Stimulated activated CD4-positive, alpha-beta T cell treated with anti-CD3 and anti-CD28 coated beads, Interleukin-2, amount 100 ng/mL, for 48 hours (primary cell): ENCODE data around the gene ZCCHC17.

Experiments
- DNase-seq, 2 donors: peaks; one replicate each; pipeline ENCODE4 v3.0.0-alpha.2; 2020

Gene ZCCHC17

DNA sequence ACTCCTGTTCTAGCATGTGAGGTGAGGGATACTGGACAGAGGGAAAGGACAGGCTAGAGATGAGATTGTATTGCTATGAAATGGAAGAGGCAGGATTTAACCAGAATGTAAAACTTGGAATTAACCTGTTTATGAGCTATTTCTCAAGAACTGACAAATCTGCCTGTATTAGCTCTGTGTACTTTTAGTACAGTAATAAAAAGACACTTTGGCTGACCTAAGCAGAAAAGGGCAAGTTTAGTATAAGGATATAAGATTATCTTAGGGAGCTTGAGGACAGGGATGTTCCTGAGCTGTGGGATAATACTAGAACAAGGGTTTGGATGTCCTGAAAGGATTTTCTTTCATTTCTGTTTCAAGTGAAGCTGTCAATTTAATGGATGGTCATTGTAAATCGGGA lies 11.2 kb downstream of the ZCCHC17 start:
- DNase-seq, result no peak

DNA sequence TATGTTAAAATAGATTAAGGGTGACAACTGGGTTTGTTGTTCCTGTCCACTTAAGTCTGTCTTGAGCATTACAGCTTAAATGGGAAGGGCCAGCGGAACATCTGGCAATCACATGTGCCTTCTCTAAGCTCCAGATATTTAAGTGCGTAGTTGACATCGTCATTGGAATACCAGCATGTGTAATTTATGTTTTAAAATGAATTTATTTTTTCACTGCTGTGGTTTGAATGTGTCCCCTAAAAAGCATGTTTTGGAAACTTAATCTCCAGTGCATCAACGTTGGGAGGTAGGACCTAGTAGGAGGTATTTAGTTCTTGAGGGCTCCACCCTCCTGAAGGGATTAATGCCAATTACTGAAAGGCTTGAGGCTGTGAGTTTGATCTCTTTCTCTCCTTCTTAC lies 13.4 kb downstream of the ZCCHC17 start:
- no peak for DNase-seq

DNA sequence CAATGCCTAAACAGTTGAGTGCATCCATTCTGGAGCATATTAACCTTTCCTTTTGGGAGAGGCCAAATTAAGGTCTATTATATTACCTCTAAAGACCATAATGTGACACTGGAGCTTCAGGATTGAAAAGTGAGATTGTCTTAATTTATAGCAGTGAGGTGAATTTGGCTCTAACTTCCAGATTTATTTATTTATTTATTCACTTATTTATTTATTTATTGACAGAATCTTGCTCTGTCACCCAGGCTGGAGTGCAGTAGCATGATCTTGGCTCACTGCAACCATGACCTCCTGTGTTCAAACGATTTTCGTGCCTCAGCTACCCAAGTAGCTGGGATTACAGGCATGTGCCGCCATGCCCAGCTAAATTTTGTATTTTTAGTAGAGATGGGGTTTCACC lies 19.1 kb downstream of the ZCCHC17 start:
- no peak for DNase-seq

DNA sequence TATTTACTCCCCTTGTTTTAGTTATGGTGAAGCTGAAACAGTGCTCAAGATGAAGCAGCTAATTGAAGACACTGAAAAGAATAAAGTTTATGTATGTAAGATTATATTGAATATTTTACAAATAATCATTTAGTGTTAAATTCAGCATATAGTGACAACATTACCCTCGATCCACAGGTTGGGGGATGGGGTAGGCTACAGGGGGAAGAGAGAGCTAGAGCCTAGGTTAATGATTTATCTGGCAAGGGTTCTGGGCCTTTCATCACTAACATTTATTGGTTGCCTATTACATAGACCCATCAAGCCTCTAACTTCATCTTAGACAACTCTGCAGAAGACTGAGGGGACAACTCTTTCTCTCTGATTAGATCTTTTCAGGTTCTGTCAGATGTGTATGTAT lies 21.3 kb downstream of the ZCCHC17 start:
- no peak for DNase-seq

- DNase-seq, result no peak
Observed at GRCh38 chr1:31324093-31324492, 27.3 kb downstream of the ZCCHC17 start.

DNA sequence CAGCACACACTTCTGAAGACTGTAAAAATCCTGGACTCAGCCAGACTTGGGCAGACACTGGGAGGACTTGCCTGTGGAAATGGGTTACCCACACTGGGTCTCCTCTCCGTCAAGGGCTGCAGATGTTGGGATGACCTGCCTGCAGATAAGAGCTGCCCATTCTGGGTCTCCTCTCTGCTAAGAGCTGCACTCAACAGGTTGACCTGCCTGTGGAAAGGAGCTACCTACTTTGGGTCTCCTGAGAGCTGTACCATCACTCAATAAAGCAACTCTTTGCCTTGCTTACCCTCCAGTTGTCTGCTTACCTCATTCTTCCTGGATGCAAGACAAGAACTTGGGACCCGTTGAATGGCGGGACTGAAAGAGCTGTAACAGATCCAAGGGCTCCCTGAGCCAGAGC lies 28.2 kb downstream of the ZCCHC17 start:
- no peak for DNase-seq

DNA sequence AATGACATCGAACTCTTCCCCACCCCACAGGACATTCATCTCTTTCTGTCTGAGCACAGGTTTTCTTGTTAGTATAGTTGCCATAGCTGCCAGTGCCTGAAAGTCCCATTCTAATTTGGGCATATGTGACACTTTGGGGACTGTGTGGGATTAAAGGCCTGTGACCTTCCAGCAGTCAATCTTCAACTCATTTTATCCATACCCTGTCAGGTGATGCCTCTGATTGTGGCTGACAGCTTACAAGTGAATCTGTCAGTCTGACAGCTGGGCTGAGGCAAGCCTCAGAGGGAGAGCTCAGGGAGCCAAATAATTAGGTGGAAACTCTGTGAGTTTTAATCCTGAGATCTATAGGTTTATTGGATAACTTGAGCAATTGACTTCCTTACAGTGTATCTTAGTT lies 29.6 kb downstream of the ZCCHC17 start:
- no peak for DNase-seq

DNA sequence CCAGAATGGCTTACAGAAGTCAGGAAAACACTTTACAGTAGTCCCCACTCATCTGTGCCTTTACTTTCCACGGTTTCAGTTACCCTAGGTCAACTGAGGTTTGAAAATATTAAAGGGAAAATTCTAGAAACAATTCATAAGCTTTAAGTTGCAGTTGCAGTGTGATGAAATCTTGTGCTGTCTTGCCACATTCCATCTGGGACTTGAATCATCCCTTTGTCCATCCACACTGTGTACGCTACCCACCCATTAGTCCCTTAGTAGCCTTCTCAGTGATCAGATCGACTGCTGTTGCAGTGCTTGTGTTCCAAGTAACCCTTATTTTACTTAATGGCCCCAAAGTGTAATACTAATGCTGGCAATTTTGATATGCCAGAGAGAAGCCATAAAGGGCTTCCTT lies 30.5 kb downstream of the ZCCHC17 start:
- DNase-seq, result no peak

GRCh38 chr1:31335007-31335406 lies 38.2 kb downstream of the ZCCHC17 start:
- no peak for DNase-seq

DNA sequence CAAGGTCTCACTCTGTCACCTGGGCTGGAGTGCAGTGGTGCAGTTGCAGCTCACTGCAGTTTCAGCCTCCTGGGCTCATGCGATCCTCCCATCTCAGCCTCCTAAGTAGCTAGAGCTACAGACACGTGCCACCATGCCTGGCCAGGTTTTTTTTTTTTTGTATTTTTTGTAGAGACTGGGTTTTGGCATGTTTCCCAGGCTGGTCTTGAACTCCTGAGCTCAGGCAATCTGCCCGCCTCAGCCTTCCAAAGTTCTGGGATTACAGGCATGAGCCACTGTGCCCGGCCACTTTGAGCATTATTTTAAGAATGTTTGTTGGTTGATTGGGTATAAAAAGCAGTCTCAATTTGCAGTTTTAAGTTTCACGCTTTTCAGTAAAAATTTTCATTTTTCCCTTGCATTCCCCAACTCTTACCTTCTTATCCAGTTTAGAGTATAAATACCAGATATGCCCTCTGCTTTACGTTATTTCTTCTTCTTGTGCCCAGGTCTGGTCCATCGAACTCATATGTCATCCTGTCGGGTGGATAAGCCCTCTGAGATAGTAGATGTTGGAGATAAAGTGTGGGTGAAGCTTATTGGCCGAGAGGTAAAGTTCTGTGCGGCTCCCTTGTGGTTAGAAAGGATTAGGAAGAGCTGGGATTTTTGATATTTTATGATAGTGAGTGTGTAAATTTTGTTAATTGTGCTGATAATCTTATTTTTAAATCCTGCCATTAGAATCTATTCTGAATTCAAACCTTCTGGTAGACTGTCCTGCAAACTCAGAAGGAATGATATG lies 40.0 kb downstream of the ZCCHC17 start:
- DNase-seq, result no peak

- no peak for DNase-seq
Observed at GRCh38 chr1:31344503-31344902, 47.7 kb downstream of the ZCCHC17 start.

DNA sequence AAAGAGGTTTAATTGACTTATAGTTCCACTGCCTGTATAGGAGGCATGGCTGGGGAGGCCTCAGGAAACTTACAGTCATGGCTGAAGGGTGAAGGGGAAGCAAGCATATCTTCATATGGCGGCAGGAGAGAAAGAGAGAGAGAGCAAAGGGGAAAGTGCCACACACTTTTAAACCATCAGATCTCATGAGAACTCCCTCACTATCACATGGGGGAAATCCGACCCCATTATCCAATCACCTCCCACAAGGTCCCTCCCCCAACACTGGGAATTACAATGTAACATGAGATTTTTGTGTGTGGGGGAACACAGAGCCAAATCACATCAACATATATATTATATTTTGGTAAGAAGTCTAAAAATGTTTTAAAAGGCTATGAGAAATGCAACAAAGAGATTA lies 48.8 kb downstream of the ZCCHC17 start:
- DNase-seq, result no peak

- no peak for DNase-seq
Observed at GRCh38 chr1:31346785-31347184, 50.0 kb downstream of the ZCCHC17 start.

GRCh38 chr1:31348449-31348848 lies 51.6 kb downstream of the ZCCHC17 start:
- DNase-seq, result no peak

DNA sequence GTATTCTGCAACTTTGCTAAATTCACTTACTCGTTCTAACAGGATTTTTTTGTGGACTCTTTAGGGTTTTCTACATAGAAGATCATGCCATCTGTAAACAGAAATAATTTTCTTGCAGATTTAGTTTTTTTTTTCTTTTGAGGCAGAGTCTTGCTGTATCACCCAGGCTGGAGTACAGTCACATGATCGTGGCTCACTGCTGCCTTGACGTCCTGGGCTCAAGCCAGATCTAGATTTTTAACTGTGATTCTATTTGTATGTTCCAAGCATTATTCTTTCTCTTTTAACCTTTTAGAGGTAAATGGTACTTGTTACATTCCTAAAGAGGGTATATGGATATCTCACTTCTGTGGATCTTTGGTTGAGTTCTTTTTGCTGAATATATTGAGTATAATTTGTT lies 57.5 kb downstream of the ZCCHC17 start:
- no peak for DNase-seq

- no peak for DNase-seq
Observed at GRCh38 chr1:31356427-31356826, 59.6 kb downstream of the ZCCHC17 start.

DNA sequence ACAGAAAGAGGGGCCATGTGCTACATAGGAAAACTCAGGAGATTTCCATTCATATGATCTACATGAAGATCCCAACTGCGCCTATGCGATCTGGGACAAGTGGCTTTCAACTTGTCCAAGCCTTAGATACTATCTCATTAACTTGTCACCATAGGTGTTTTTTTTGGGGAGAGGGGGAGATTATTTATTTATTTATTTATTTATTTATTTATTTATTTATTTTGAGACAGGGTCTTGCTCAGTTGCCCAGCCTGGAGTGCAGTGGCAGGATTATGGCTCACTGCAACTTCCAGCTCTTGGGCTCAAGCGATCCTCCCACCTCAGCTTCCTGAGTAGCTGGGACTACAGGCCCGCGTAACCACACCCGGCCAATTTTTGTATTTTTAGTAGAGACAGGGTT lies 64.8 kb downstream of the ZCCHC17 start:
- DNase-seq, result no peak

- DNase-seq, result no peak
Observed at GRCh38 chr1:31362032-31362431, 65.2 kb downstream of the ZCCHC17 start.

GRCh38 chr1:31364561-31365250 lies 67.9 kb downstream of the ZCCHC17 start:
- no peak for DNase-seq

DNA sequence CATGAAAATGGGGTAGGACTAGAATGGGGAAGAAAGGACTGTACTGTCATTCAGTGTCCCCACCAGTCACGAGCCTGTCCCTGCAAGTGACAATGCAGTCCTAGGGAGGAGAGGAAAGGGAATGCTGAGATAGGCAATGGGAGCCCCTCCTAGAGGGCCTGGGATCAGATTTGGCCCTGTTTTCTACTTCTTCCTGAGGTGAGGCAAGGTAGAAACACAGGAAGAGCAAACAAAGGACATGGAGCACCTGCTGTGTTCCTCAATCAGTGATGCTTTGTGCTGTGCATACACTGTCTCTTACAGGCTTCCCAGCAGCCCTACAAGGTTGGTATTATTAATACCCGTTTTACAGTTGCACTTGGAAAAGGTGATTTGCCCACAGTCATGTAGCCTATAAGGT lies 70.0 kb downstream of the ZCCHC17 start:
- DNase-seq, result no peak

DNA sequence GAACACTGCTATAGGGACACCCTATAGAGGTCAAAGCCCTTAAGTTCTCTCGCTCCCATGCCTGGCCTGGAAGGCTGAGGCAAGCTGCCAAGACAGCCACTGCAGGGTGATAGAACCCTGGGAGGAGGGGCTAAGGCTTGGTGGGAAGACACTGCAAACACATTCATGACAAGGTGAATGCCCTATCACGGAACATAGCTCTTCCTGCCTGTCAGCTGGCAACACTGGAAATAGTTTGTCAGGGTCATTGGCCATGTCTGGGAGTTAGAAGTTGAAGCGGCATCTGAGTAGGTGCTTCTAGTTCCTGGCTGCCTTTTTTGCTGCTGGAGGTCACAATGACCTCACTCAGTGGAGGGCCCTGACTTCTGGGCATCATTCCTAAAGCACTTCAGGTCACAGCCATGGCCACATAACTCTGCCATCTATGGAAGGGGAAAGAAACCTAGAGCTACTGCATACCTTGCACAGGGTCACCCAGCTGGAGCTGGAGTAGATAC lies 71.8 kb downstream of the ZCCHC17 start:
- no peak for DNase-seq

DNA sequence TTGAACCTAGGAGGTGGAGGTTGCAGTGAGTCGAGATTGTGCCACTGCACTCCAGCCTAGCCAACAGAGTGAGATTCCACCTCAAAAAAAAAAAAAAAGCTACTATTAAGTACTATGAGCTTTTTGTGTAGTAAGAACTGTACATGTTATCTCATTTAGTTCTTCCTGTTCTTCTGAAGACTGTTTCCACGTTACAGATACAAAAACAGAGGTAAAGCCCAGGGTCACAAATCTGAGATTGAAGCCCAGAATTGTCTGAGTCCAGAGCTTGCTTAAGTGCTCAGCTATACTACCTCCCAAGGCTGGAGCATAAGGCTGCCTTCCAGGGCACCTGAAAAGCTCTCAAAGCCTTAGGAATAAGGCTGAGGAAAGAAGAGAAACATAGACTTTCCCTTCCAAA lies 73.2 kb downstream of the ZCCHC17 start:
- DNase-seq, result no peak

GRCh38 chr1:31370565-31370964 lies 73.7 kb downstream of the ZCCHC17 start:
- DNase-seq, result no peak

GRCh38 chr1:31371121-31371959 lies 74.5 kb downstream of the ZCCHC17 start:
- DNase-seq, result no peak
